ENCODE results near the gene OR10H1. TPM values are rescaled to one million over a fixed set of nuclear protein-coding genes. Genes with fewer than 3 reads are reported as not detected.
"Not testable (repeated sequence)": the region's sequence is repeated elsewhere in the genome, so short reads cannot be mapped to it uniquely, and the experiment has no call there.

The OR10H1 gene
- total RNA-seq, 2 donors from 2014 or later, result not detected

DNA sequence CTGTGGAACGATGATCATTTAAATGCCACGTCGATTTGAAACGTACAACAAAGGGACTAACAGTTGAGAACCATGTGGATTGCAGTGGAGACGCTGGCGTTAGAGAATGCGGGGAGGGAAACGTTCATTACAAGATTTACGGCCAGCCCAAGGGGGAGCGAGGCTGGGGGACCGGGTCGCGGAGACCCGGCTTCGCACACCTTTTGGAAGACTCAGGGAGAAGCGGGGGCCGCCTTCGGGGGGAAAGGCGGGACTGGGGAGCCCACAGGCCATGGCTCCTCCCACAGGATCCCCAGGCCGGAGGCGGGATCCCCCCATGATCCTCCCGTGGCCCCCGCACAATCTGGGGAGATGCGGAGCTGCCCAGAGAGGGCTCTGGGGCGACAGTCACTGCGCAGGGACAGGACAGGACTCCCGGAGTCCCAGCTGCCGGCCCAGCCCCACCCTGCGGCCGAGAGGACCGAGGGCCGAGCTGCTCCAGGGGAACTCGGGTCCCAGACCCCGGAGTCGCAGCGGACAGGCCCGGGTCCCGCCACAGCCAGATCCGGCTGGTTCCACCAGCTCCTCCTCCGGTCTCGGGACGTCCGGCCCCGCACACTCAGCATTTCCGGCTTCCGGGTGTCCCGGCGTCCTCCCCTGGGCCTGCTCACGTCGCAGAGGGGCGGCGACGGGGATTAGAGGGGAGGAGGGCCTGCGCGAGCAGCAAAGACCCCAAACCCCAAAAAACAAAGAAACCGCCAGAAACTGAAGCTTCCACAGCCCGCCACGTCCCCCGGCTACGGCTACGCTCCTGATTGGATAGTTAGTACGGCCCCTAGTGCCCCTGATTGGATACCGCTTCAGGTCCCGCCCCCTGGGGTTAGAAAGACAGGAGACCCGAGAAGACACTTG lies 21.1 kb upstream of the OR10H1 start:
- Mint-ChIP-seq H3K9me3 (peaks cover 4% of the 10 kb centered on the region), H3K36me3 (ENCODE audit: low read depth) (no peaks in the 10 kb centered on the region), H3K27me3 (no peaks in the 10 kb centered on the region), H3K4me3 (peak overlapping the region; percentile 86), H3K4me1 (peaks cover 21% of the 10 kb centered on the region), H3K27ac (peak overlapping the region; percentile 92)
- peak; percentile 97 for ATAC-seq (replicated peaks)

DNA sequence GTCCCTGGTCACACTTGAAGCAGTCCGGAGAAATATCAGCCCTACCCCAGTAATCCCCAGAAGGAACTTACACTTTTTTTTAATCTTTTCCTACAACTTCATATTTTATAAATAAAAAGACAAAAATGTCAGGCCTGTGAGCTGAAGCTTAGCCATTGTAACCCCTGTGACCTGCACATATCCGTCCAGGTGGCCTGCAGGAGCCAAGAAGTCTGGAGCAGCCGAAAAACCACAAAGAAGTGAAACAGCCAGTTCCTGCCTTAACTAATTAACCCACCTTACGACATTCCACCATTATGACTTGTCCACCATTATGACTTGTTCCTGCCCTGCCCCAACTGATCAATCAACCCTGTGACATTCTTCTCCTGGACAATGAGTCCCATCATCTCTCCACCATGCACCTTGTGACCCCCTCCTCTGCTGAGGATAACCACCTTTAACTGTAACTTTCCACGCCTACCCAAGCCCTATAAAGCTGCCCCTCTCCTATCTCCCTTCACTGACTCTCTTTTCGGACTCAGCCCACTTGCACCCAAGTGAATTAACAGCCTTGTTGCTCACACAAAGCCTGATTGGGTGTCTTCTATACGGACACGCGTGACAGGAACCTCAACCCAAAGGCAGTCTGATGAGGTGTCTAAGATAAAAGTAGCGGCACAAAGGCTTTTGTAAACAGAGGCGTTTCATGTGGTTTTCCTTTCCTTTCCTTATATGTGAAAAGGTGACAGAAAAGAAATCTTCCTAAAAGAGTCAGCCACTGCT lies 20.3 kb upstream of the OR10H1 start:
- Mint-ChIP-seq H3K4me1 (peaks cover 21% of the 10 kb centered on the region), H3K4me3 (peak overlapping the region; percentile 86), H3K27ac (peak overlapping the region; percentile 92)
- ATAC-seq (replicated peaks), result peak; percentile 26
- not testable (repeated sequence) for H3K27me3 Mint-ChIP-seq; H3K9me3 Mint-ChIP-seq; H3K36me3 Mint-ChIP-seq (ENCODE audit: low read depth)

DNA sequence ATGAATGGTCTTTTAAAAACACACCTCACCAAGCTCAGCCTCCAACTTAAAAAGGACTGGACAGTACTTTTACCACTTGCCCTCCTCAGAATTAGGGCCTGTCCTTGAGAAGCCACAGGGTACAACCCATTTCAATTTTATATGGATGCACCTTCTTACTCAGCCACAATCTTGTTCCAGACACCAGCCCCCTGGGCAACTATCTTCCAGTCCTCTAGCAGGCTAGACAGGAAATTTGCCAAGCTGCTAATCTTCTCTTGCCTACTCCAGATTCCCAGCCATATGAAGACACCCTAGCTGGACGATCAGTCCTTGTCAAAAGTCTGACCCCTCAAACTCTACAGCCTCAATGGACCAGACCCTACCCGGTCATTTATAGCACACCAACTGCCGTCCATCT lies 18.8 kb upstream of the OR10H1 start:
- not testable (repeated sequence) for ATAC-seq (replicated peaks); H3K27ac Mint-ChIP-seq; H3K9me3 Mint-ChIP-seq; H3K4me3 Mint-ChIP-seq; H3K36me3 Mint-ChIP-seq (ENCODE audit: low read depth); H3K27me3 Mint-ChIP-seq
- peaks cover 21% of the 10 kb centered on the region for H3K4me1 Mint-ChIP-seq

DNA sequence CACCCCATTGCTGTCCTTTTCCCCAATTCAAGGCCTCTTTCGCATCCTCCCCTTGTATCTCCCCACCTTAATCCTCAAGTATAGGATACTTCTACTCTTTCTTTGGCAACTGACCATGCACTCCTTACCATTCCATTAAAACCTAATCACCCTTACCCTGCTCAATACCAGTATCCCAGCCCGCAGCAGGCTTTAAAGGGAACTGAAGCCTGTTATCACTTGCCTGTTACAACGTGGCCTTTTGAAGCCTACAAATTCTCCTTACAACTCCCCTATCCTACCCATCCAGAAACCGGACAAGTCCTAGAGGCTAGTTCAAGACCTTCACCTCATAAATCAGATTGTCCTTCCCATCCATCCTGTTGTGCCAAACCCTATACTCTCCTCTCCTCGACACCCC lies 16.2 kb upstream of the OR10H1 start:
- Mint-ChIP-seq H3K27me3 (no peaks in the 10 kb centered on the region), H3K36me3 (ENCODE audit: low read depth) (no peaks in the 10 kb centered on the region), H3K4me1 (peaks cover 8% of the 10 kb centered on the region), H3K4me3 (no peak overlapping the region), H3K9me3 (peaks cover 4% of the 10 kb centered on the region), H3K27ac (no peak overlapping the region)
- ATAC-seq (replicated peaks), result no peak

DNA sequence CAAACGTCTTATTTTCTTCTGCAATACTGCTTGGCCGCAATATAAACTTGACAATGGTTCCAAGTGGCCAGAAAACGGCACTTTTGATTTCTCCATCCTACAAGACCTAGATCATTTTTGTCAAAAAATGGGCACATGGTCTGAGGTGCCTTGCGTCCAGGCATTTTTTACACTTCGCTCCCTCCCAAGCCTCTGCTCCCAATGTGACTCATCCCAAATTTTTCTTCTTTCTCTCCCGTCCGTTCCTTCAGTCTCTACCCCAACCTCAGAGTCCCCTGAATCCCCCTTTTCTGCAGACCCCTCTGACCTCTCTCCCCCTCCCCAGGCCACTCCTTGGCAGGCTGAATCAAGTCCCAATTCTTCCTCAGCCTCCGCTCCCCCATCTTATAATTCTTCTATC lies 14.3 kb upstream of the OR10H1 start:
- H3K4me3 Mint-ChIP-seq, result no peak overlapping the region
- peak overlapping the region; percentile 32 for H3K27ac Mint-ChIP-seq
- H3K36me3 Mint-ChIP-seq (ENCODE audit: low read depth), result no peaks in the 10 kb centered on the region
- ATAC-seq (replicated peaks), result no peak
- no peaks in the 10 kb centered on the region for H3K4me1 Mint-ChIP-seq
- no peaks in the 10 kb centered on the region for H3K27me3 Mint-ChIP-seq
- no peaks in the 10 kb centered on the region for H3K9me3 Mint-ChIP-seq

DNA sequence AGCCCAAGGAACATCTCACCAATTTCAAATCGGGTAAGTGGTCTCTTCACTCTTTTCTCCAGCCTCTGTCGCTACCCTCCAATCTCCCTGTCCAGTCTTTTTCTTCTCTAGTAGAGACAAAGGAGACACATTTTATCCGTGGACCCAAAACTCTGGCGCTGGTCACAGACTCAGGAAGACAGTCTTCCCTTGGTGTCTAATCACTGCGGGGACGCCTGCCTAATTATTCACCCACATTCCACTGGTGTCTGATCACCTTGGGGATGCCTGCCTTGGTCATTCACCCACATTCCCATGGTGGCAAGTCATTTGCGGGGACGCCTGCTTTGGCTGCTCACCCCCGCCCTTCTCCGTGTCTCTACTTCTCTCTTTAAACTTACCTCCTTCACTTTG lies 13.8 kb upstream of the OR10H1 start:
- no peak for ATAC-seq (replicated peaks)
- no peaks in the 10 kb centered on the region for H3K27me3 Mint-ChIP-seq
- H3K9me3 Mint-ChIP-seq, result no peaks in the 10 kb centered on the region
- H3K36me3 Mint-ChIP-seq (ENCODE audit: low read depth), result no peaks in the 10 kb centered on the region
- no peak overlapping the region for H3K4me3 Mint-ChIP-seq
- H3K27ac Mint-ChIP-seq, result peak overlapping the region; percentile 32
- H3K4me1 Mint-ChIP-seq, result no peaks in the 10 kb centered on the region

DNA sequence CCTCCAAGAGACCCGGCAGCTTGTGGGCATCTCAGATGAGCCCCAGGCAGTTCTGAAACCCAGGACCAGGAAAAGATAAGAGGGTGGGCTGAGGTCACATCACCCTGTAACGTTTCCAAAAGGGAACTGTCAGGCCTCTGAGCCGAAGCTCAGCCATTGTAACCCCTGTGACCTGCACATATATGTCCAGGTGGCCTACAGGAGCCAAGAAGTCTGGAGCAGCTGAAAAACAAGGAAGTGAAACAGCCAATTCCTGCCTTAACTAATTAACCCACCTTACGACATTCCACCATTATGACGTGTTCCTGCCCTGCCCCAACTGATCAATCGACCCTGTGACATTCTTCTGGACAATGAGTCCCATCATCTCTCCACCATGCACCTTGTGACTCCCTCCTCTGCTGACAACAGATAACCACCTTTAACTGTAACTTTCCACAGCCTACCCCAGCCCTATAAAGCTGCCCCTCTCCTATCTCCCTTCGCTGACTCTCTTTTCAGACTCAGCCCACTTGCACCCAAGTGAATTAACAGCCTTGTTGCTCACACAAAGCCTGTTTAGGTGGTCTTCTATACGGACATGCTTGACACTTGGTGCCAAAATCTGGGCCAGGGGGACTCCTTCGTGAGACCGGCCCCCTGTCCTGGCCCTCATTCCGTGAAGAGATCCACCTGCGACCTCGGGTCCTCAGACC lies 13.3 kb upstream of the OR10H1 start:
- ATAC-seq (replicated peaks); H3K9me3 Mint-ChIP-seq; H3K4me3 Mint-ChIP-seq; H3K36me3 Mint-ChIP-seq (ENCODE audit: low read depth); H3K27me3 Mint-ChIP-seq; H3K4me1 Mint-ChIP-seq: not testable (repeated sequence)
- H3K27ac Mint-ChIP-seq, result peak overlapping the region; percentile 32

DNA sequence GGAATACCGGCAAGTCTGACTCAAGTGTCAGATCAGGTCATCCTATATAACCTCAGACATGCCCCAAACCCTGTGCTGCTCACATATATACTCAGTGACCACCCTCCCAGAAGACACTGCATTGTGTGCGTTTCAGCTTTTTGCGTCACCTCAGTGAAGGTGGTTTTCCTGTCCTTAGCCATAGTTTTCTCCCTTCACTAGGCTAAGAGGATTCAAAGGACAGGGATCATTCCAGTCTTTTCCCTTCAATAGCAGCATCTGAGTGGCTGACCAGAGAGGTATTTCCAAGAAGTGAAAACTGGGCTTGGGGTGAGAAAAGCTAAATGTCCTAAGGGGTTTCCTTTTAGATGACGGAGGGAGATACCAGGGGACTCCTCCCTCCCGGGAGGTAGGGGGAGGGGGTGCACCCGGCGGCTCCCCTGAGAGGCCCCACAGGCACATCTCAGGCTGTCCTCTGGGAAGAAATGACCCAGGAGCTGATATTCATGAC lies 12.7 kb upstream of the OR10H1 start:
- H3K36me3 Mint-ChIP-seq (ENCODE audit: low read depth), result no peaks in the 10 kb centered on the region
- no peak overlapping the region for H3K27ac Mint-ChIP-seq
- ATAC-seq (replicated peaks), result no peak
- no peak overlapping the region for H3K4me3 Mint-ChIP-seq
- no peaks in the 10 kb centered on the region for H3K4me1 Mint-ChIP-seq
- H3K9me3 Mint-ChIP-seq, result no peaks in the 10 kb centered on the region
- H3K27me3 Mint-ChIP-seq, result no peaks in the 10 kb centered on the region

DNA sequence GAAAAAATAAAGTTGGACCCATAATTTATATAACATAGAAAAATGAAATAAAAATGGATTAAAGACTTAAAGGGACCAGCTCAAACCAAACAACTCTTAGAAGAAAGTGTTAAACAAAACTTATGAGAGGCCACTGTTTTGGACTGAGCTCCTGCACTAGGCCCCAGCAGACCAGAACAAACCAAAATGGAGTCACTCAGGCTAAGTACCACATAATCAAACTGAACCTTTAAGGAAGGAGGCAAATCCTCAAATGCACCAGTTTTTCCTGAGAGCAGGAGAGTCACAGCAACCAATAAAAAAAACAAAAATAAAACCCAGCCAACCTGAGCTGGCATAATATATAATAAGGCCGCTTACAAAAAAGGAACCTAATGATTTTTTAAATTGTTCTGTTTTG lies 10.3 kb upstream of the OR10H1 start:
- H3K36me3 Mint-ChIP-seq (ENCODE audit: low read depth), result no peaks in the 10 kb centered on the region
- no peak for ATAC-seq (replicated peaks)
- no peaks in the 10 kb centered on the region for H3K4me1 Mint-ChIP-seq
- H3K27me3 Mint-ChIP-seq, result no peaks in the 10 kb centered on the region
- H3K4me3 Mint-ChIP-seq, result no peak overlapping the region
- no peaks in the 10 kb centered on the region for H3K9me3 Mint-ChIP-seq
- H3K27ac Mint-ChIP-seq, result no peak overlapping the region

DNA sequence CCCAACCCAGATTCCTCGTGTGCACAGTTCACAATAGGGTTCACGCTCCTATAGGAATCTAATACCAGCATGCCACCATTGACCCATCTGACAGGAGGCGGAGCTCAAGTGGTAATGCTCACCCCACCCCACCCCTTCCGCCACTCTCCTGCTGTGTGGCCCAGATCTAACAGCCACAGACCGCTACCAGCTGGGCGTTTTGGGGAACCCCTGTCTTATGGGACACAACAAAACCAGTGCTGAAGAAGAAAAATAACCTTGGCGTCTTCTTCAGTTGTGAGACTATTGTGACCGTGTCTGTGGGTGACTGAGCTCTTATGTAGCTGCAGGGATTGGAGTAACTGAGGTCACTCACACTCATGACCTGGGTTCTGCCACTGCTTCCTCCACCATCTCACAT lies 5.2 kb upstream of the OR10H1 start:
- Mint-ChIP-seq H3K9me3 (no peaks in the 10 kb centered on the region), H3K4me1 (no peaks in the 10 kb centered on the region), H3K4me3 (no peak overlapping the region), H3K27ac (no peak overlapping the region), H3K36me3 (ENCODE audit: low read depth) (no peaks in the 10 kb centered on the region), H3K27me3 (no peaks in the 10 kb centered on the region)
- no peak for ATAC-seq (replicated peaks)

DNA sequence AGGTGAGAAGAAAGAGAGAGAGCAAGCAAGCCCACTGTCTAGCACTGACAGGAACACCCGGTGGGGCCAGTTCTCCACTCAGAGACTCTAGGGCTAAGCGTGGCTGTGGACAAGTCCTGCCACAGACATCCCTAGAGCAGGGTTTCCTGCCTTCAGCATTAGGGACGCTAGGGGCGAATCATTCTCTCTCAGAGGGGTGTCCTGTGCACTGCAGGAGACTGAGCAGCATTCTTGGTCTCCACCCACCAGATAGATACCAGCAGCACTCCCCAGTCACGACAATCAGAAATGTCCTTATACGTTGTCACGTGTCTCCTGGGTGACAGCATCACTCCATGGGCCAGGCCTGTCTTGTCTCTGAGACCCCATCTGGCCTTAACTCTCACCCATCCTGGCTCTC lies 1.5 kb downstream of the OR10H1 start:
- Mint-ChIP-seq H3K27ac (peak overlapping the region; percentile 30), H3K36me3 (ENCODE audit: low read depth) (no peaks in the 10 kb centered on the region), H3K4me1 (no peaks in the 10 kb centered on the region), H3K4me3 (no peak overlapping the region), H3K9me3 (no peaks in the 10 kb centered on the region), H3K27me3 (peaks cover 4% of the 10 kb centered on the region)
- ATAC-seq (replicated peaks), result no peak

DNA sequence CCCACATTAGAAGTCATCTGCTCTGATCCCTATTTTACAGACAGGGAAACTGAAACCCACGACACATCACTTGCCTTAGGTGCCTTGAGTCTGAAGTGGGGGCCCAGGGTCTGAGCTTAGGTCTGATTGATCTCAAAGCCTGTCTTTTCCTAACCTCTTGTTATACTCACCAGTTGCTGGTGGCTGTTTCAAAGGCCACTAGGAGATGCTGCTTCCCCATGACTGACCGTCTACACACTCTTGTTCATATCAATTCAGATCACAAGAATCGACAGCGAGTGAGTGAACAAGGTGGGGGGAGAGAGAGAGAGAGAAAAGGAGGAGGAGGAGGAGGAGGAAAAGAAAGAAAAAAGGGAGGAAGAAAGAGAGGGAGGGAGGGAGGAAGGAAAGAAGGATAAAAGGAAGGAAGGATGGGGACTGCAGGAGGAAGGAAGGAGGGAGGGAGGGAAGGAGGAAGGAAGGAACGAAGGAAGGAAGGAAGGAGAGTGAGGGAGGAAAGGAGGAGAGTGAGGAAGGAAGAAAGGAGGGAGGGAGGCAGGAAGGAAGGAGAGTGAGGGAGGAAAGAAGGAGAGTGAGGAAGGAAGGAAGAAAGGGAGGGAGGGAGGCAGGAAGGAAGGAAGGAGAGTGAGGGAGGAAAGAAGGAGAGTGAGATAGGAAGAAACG lies 3.3 kb downstream of the OR10H1 start:
- Mint-ChIP-seq H3K27me3 (peaks cover 10% of the 10 kb centered on the region), H3K27ac (peak overlapping the region; percentile 30), H3K4me3 (no peak overlapping the region), H3K36me3 (ENCODE audit: low read depth) (no peaks in the 10 kb centered on the region), H3K4me1 (no peaks in the 10 kb centered on the region), H3K9me3 (no peaks in the 10 kb centered on the region)
- no peak for ATAC-seq (replicated peaks)

DNA sequence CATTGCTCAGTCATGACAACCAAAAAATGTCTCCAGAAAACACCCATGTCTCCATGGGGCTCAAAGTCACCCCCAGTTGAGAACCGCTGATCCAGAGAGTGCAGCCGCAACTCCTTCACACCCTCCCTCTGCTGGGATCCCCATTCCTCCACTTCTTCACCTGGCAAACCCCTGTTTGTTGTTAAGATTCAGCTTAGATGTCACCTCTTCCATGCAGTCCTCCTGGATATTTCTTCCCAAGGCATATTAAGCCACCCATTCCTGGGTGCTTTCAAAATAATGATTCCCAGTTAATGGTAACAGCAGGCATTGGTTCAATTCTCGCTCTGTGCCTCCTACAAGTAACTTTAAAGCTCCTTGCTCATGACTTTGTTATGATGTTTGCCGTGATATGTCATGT lies 4.0 kb downstream of the OR10H1 start:
- Mint-ChIP-seq H3K9me3 (no peaks in the 10 kb centered on the region), H3K27me3 (peaks cover 10% of the 10 kb centered on the region), H3K27ac (no peak overlapping the region), H3K4me3 (no peak overlapping the region), H3K4me1 (no peaks in the 10 kb centered on the region), H3K36me3 (ENCODE audit: low read depth) (no peaks in the 10 kb centered on the region)
- no peak for ATAC-seq (replicated peaks)

DNA sequence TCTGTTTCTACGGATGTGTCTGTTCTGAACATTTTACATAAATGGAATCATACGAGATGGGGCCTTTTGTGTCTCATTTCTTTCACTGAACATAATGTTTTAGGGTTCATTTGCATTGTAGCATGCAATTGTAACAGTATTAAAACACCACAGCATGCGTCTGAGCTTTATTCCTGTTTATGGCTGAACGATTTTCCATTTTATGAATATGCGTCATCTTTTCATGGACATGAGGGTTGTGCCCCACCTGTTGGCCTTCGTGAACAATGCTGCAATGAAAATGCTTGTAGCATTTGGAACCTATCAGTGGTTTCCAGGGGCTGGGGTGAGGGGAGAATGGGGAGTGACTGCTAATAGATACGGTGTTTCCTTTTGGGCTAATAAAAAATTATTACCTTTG lies 5.1 kb downstream of the OR10H1 start:
- Mint-ChIP-seq H3K27me3 (peaks cover 10% of the 10 kb centered on the region), H3K27ac (no peak overlapping the region), H3K4me3 (no peak overlapping the region), H3K4me1 (no peaks in the 10 kb centered on the region), H3K36me3 (ENCODE audit: low read depth) (no peaks in the 10 kb centered on the region), H3K9me3 (no peaks in the 10 kb centered on the region)
- no peak for ATAC-seq (replicated peaks)
